Stimulated activated CD4-positive, alpha-beta T cell treated with anti-CD3 and anti-CD28 coated beads, Interleukin-12 subunit alpha, Interleukin-12 subunit beta, amount 100 ng/mL, for 4 hours (primary cell): Measurements from ENCODE around the gene HMGCLL1.

Experiments
- DNase-seq: peaks from one replicate; pipeline ENCODE4 v3.0.0-alpha.2; 2020

The HMGCLL1 gene

DNA sequence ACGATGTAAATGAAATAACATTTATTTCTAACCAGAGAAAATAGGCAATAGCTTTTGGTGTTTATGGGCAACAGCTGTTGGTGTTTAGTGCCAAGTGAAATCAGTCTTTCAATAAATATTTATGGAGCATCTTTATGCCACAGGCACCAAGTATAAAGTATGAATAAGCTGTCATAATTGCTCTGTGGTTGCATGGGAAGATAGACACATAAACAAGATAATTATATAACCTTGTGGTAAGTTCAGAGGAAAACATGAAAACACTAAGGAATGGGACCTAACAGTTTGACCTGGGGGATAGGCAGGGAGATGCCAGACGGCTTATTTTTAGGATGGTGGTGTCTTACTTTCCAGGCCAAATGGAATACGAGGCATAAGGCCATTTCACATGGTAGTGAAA, 140.8 kb downstream of the HMGCLL1 start:
- DNase-seq: no peak

DNA sequence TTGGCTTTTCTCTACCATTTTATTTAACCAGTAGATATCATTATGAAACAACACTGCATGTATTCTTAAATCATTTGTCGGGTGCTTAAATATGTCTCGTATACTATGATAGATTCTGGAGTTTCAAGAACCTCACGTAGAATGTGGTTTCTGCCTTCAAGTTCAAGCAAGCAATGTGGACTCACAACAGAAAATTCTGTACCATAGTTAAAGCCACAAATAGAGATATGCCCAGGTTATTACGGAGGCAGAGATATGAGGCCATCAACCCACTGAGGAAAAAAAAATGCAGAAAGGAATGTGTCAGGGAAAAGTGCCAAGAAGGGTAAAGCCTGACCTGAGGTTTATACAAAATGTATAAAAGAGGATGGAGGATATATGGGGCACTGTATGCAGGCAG, 141.9 kb downstream of the HMGCLL1 start:
- no peak for DNase-seq

DNA sequence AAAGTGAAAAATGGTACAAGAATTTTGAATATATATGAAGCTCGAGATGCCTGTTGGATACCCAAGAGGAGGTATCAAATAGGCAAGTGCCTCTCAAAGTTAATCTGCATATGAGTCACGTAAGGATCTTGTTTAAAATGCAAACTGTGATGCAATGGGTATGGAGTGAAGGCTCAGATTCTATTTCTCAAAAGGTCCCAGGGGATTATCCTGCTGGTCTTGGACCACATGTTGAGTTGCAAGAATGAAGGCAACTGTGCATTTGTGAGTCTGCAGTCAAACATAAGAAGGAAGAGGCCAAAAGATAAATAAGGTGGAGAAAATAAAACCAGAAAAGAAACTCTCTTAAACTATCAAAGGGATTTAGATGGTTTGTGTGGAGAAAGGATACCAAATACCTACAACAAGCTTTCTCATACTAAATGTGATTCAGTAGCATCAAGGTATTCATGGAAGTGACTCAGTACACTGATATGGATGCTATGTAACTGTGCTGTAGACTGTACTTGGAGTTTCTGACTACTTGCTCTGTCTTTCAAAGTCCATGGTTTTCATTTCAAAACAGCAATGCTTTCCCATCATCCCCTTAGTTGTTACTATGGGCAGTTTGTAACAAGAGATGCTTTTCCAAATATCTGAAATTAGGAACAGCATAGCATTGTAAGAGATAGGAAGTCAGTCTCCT, 145.4 kb downstream of the HMGCLL1 start:
- DNase-seq: no peak

DNA sequence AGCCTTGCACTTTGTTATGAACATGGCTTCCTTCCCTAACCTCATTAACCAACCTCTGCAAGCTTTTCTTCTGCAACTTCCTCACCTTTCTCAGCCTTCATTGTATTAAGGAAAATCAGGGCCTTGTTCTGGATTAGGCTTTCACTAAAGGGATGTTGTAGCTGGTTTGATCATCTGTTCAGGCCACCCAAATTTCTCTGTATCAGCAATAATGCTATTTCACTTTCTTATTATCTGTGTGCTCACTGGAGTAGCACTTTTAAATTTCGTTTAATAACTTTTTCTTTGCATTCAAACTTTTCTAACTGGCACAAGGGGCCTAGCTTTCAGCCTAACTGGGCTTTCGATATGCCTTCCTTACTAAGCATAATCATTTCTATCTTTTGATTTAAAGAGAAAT, 155.1 kb downstream of the HMGCLL1 start:
- DNase-seq: no peak

DNA sequence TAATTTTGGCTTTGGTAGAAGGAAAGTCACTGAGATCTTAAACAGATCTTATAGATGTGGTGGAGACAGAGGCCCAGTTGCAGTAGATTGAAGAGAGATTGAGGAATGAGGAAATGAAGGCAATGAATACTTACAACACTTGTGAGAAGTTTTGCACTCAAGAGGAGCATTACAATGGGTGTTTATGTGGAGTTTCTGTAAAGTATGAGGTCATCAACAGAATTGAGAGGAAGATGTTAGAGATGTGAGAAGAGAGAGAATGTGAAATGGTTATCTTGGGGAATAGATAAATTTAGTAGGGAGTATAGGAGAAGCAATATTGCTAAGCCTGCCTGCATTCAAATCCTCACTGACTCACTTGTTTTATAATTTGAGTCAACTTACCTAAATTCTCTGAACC, 168.3 kb downstream of the HMGCLL1 start:
- no peak for DNase-seq

DNA sequence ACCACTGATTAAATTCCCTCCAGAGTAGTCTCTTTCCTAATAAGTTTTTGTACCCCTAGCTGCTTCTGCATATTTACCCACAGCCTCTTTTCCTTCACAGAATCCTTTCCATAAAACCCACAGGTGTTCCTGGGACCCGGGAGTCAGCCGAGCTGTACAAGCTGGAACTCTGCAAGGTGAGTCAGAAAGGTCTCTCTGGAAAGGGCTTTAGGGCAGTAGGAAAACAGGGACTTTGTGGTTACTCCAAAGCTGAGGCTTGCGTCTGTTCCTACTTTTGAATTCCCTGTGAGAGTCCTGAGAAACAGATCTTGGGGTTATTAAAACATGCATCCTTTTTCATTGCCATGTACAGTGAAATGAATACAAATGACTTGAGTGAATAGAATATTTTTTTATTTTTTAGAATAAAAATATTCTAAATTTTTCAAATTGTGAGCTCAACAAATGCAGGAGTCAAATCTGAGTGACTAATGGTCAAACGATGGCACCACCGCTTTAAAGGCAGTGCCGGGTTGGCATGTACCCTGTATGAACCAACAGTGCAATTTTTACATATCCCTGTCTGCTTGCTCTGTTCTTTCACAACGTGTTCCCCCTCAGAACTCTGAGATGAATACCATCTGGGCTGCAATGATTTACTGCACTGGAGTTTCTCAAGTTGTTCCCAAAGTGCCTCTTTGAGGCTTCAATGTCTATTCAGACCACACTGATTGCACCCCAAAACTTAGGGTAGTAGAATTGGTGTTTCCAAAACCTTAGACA, 173.3 kb downstream of the HMGCLL1 start:
- DNase-seq: no peak

DNA sequence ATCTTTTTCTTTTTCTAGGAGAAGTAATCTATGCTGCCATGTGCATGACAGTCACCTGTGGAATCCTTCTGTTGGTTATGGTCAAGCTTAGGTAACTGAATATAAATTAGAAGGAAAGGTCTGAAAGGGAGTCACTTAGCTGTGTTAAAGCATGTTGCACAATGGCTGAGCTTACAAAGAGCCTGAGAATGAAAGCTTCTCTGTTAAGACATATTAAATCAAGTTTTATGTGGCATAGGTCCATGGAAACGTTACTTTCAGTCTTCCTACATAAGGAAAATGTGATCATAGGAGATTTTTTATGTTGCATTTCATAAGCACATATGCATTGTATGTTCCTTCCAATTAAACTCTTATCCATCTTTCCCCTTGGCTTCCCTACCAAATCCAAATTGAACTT, 179.6 kb downstream of the HMGCLL1 start:
- no peak for DNase-seq

DNA sequence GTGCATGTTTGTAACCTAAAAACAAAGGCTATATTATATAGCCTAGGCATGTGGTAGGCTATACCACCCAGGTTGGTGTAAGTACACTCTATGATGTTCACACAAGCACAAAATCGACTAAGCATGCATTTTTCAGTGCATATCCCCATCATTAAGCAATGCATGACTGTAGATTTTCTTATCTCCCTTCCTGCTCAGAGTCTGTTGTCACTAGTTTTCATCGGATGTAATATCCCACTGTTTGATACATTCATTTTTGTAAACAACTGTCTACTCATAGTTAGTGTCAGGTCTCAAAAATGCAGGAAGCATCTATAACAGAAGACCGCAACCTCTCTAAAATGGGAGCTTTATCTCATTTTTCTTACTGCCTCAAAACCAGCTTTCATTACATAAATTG, 181.0 kb downstream of the HMGCLL1 start:
- DNase-seq: no peak

DNA sequence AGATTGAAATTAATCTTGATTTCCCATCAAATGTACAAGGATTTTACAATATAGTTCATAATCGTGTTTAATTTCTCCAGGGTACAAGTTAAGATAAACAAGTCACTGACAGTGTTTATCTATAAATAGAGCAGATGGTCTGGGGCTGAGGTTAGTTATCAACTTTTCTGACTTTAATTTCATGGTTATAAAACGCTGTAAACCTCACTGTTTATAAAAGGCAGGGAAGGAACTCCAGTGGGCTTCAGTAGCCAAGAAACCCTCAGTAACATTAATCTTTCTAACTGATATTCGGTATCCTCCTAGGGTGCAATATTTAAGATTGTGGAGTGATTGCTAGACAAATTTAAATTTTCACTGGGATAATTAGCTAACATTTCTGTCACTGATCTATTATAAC, 183.1 kb downstream of the HMGCLL1 start:
- DNase-seq: no peak

DNA sequence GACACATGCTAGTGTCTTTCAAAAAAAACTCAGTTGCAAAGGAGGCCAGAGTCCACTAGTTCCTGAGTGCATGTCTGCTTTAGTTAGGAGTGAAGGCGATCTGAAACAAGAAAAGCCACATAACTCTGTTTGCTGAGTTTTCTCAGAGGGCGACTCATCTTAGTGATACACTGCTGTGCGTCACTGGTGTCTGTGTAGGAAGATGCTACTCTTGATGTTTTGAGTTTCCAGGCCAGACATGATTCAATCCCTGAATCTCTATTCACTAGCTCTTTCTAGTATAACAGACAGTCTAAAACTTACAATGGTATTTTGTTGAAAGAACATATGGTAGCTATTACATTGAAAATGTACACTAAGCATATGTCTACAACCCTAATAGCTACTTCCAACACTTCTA, 190.8 kb downstream of the HMGCLL1 start:
- DNase-seq: no peak
